ENCODE results near the gene TMOD3.
"Not testable (repeated sequence)": the region's sequence is repeated elsewhere in the genome, so short reads cannot be mapped to it uniquely, and the experiment has no call there.

DNA sequence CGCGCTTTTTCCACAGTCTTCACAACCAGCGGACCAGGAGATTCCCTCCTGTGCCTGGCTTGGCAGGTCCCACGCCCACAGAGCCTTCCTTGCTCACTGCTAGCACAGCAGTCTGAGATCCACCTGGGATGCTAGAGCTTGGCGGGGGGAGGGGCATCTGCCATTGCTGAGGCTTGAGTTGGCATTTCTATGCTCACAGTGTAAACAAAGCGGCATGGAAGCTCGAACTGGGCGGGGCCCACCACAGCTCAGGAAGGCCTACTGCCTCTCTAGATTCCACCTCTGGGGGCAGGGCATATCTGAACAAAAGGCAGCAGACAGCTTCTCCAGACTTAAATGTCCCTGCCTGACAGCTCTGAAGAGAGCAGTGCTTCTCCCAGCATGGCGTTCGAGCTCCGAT, 42.3 kb upstream of the TMOD3 start:
- not testable (repeated sequence) for TF ChIP-seq CTCF (conservative IDR thresholded peaks at IDR 0.05; ENCODE audit: low read depth, low read length); CEBPB (IDR thresholded peaks at IDR 0.05; ENCODE audit: low read depth, low read length); POLR2A (IDR thresholded peaks at IDR 0.05; ENCODE audit: low read depth, low read length); ELK1 (IDR thresholded peaks at IDR 0.05; ENCODE audit: borderline replicate concordance, low read depth, low read length); RAD21 (IDR thresholded peaks at IDR 0.05; ENCODE audit: low read length); FOS (IDR thresholded peaks at IDR 0.05; ENCODE audit: low read depth, low read length); USF2 (IDR thresholded peaks at IDR 0.05; ENCODE audit: low read depth, low read length); SMC3 (IDR thresholded peaks at IDR 0.05; ENCODE audit: low read depth, low read length); MAZ (IDR thresholded peaks at IDR 0.05; ENCODE audit: borderline replicate concordance, low read depth, low read length)

Data from IMR-90 (cell line).